Loucy (cell line): Measurements from ENCODE around the gene GNLY.

Experiments
- H2AFZ ChIP-seq: fragments of 200-600 bp; sonication (generic); 2 replicates; pipeline ENCODE4 v1.6.0; 2016; ENCODE audit warnings: antibody characterized with exemption, mild to moderate bottlenecking, low read length, moderate library complexity
- H3F3A ChIP-seq: fragments of 200-600 bp; 2 replicates; pipeline ENCODE4 v1.6.0; 2016; ENCODE audit warnings: antibody characterized with exemption, low read depth, mild to moderate bottlenecking
- H3K27me3 ChIP-seq: fragments of 200-600 bp; sonication (generic); 2 replicates; pipeline ENCODE4 v1.6.1; 2014; ENCODE audit warnings: low read length, mild to moderate bottlenecking; ENCODE audit not compliant: insufficient read depth, poor library complexity, severe bottlenecking
- H3K36me3 ChIP-seq: fragments of 200-600 bp; sonication (generic); 2 replicates; pipeline ENCODE4 v1.6.1; 2016; ENCODE audit warnings: low read length; ENCODE audit not compliant: insufficient read depth
- H3K4me1 ChIP-seq: fragments of 200-600 bp; sonication (generic); 2 replicates; pipeline ENCODE4 v1.5.1; 2014; ENCODE audit warnings: low read length, mild to moderate bottlenecking; ENCODE audit not compliant: insufficient read depth, poor library complexity, severe bottlenecking
- H3K4me2 ChIP-seq: fragments of 200-600 bp; sonication (generic); 2 replicates; pipeline ENCODE4 v1.6.0; 2014; ENCODE audit warnings: antibody characterized with exemption, low read length, low read depth, mild to moderate bottlenecking; ENCODE audit not compliant: poor library complexity, severe bottlenecking
- H3K4me3 ChIP-seq: fragments of 200-600 bp; sonication (generic); 2 replicates; pipeline ENCODE4 v1.5.1; 2014; ENCODE audit warnings: low read length, mild to moderate bottlenecking, mixed read lengths; ENCODE audit not compliant: poor library complexity, severe bottlenecking
- H3K79me2 ChIP-seq: fragments of 200-600 bp; sonication (generic); 2 replicates; pipeline ENCODE4 v1.6.1; 2014; ENCODE audit warnings: low read length; ENCODE audit not compliant: insufficient read depth
- H3K9ac ChIP-seq: fragments of 200-600 bp; sonication (generic); 2 replicates; pipeline ENCODE4 v1.6.0; 2014; ENCODE audit warnings: mild to moderate bottlenecking, low read depth, low read length, moderate library complexity; ENCODE audit not compliant: poor library complexity, severe bottlenecking
- H3K9me2 ChIP-seq: fragments of 200-600 bp; sonication (generic); replicated peaks from 2 replicates; pipeline ENCODE4 v1.6.1; 2016; ENCODE audit warnings: low read depth, low read length, mixed read lengths
- H3K9me3 ChIP-seq: fragments of 200-600 bp; sonication (generic); 2 replicates; pipeline ENCODE4 v1.6.1; 2014; ENCODE audit warnings: mild to moderate bottlenecking, antibody characterized with exemption, low read length, low read depth; ENCODE audit not compliant: insufficient read depth
- H4K20me1 ChIP-seq: fragments of 200-600 bp; sonication (generic); 2 replicates; pipeline ENCODE4 v1.6.0; 2014; ENCODE audit warnings: antibody characterized with exemption, low read length, mild to moderate bottlenecking; ENCODE audit not compliant: insufficient read depth, poor library complexity, severe bottlenecking
- CTCF ChIP-seq: fragments of 200-600 bp; sonication (generic); conservative IDR thresholded peaks from 2 replicates; pipeline ENCODE4 v1.5.1; 2014; ENCODE audit warnings: mild to moderate bottlenecking, antibody characterized with exemption, low read length
- EZH2phosphoT487 ChIP-seq: fragments of 200-600 bp; IDR thresholded peaks from 2 replicates; pipeline ENCODE4 v1.6.1; 2018; ENCODE audit warnings: antibody characterized with exemption, mild to moderate bottlenecking, moderate library complexity, borderline replicate concordance

The GNLY gene

GRCh38 chr2:85706599-85707296, 12.6 kb downstream of the GNLY start:
- H3K4me2 ChIP-seq, result peak overlapping the region; percentile 40
- peak overlapping the region; percentile 86 for H2AFZ ChIP-seq
- no peaks in the 10 kb centered on the region for H3K27me3 ChIP-seq
- no peaks in the 10 kb centered on the region for H3F3A ChIP-seq
- H3K36me3 ChIP-seq, result no peaks in the 10 kb centered on the region
- H4K20me1 ChIP-seq, result no peaks in the 10 kb centered on the region
- H3K9me3 ChIP-seq, result no peaks in the 10 kb centered on the region
- H3K79me2 ChIP-seq, result no peaks in the 10 kb centered on the region
- no peaks in the 10 kb centered on the region for H3K9me2 ChIP-seq
- no peak for TF ChIP-seq CTCF
- no peak for TF ChIP-seq EZH2phosphoT487
- no peak overlapping the region for H3K9ac ChIP-seq
- peaks cover 8% of the 10 kb centered on the region for H3K4me1 ChIP-seq
- peak overlapping the region; percentile 22 for H3K4me3 ChIP-seq

- H3K4me2 ChIP-seq, result peak overlapping the region; percentile 40
Measured at GRCh38 chr2:85707304-85707703, 13.1 kb downstream of the GNLY start.

GRCh38 chr2:85708641-85709040, 14.5 kb downstream of the GNLY start:
- H3K9ac ChIP-seq, result no peak overlapping the region
- no peaks in the 10 kb centered on the region for H3K9me2 ChIP-seq
- H3K79me2 ChIP-seq, result no peaks in the 10 kb centered on the region
- no peaks in the 10 kb centered on the region for H3K9me3 ChIP-seq
- H3K4me1 ChIP-seq, result peaks cover 8% of the 10 kb centered on the region
- H4K20me1 ChIP-seq, result no peaks in the 10 kb centered on the region
- no peak overlapping the region for H3K4me3 ChIP-seq
- H3F3A ChIP-seq, result no peaks in the 10 kb centered on the region
- no peaks in the 10 kb centered on the region for H3K36me3 ChIP-seq
- TF ChIP-seq CTCF (no peak), EZH2phosphoT487 (no peak)
- no peaks in the 10 kb centered on the region for H3K27me3 ChIP-seq
- H2AFZ ChIP-seq, result no peak overlapping the region
- H3K4me2 ChIP-seq, result no peak overlapping the region

More at GRCh38 chr2:85707304-85707703, 13.1 kb downstream of the GNLY start:
- Histone ChIP-seq H3K9me2 (no peaks in the 10 kb centered on the region), H3F3A (no peaks in the 10 kb centered on the region), H3K79me2 (no peaks in the 10 kb centered on the region), H3K27me3 (no peaks in the 10 kb centered on the region), H2AFZ (peak overlapping the region; percentile 86), H3K4me1 (peaks cover 8% of the 10 kb centered on the region), H3K4me3 (no peak overlapping the region), H3K9ac (no peak overlapping the region), H3K36me3 (no peaks in the 10 kb centered on the region), H3K9me3 (no peaks in the 10 kb centered on the region), H4K20me1 (no peaks in the 10 kb centered on the region)
- no peak for TF ChIP-seq EZH2phosphoT487
- TF ChIP-seq CTCF, result peak; percentile 95
